ENCODE measurements around the gene GTF3C2. TPM values are rescaled to one million over a fixed set of nuclear protein-coding genes. Genes with fewer than 3 reads are reported as not detected.

GTF3C2 gene
- total RNA-seq, 1 experiment from 2014 or later: 77.7 TPM

GRCh38 chr2:27281442-27281841, 75.1 kb downstream of the GTF3C2 start:
- no TSS peak for BruUV-seq (replicated peaks)
- ChIA-PET CTCF (interaction anchor here (0.6 kb wide), 2 partner anchors 144 to 403 kb away, joined by 3 to 5 read pairs; no protein-coding TSS in a partner anchor), POLR2A (no interaction called here)
- Histone ChIP-seq H3K27me3 (ENCODE audit: control insufficient read depth, insufficient read depth, low read length) (no peaks in the 10 kb centered on the region), H3K4me3 (ENCODE audit: low read depth in 2 of 2, low read length in 2 of 2) (no peak overlapping the region), H3K36me3 (ENCODE audit: control insufficient read depth, insufficient read depth, low read length) (no peaks in the 10 kb centered on the region), H3K27ac (ENCODE audit: low read length) (no peak overlapping the region), H3K4me1 (ENCODE audit: control insufficient read depth, insufficient read depth, low read length) (peaks cover 16% of the 10 kb centered on the region), H3K9me3 (ENCODE audit: control insufficient read depth, insufficient read depth, low read depth, low read length) (no peaks in the 10 kb centered on the region)
- in situ Hi-C loops (cut with HindIII; ENCODE audit: low pct_unique_long_range_greater_than_20kb, low sequenced_read_pairs) (no loop called here), intact Hi-C loops (cut with micrococcal nuclease; ENCODE audit: unreplicated experiment) (loop anchor here (5.0 kb wide), 1 partner anchor 184 kb away; no protein-coding TSS in a partner anchor)
- DNase-seq (ENCODE audit: low read depth, low spot score) (no peak), ATAC-seq (no peak)
- no peak for TF ChIP-seq TCF7L2 (IDR thresholded peaks at IDR 0.05; ENCODE audit: low read depth, low read length)
- no peak for TF ChIP-seq POLR2AphosphoS5 (IDR thresholded peaks at IDR 0.05; ENCODE audit: low read depth, low read length)
- no peak for TF ChIP-seq SIN3A (IDR thresholded peaks at IDR 0.05; ENCODE audit: borderline replicate concordance, insufficient read depth, low read depth, low read length)
- TF ChIP-seq REST (IDR thresholded peaks at IDR 0.05; ENCODE audit: insufficient read depth in 1 of 2, low read depth in 2 of 2, low read length in 1 of 2): no peak
- TF ChIP-seq CTCF (IDR thresholded peaks at IDR 0.05): no peak

- TF ChIP-seq POLR2AphosphoS5 (IDR thresholded peaks at IDR 0.05; ENCODE audit: low read depth, low read length): no peak
- TF ChIP-seq REST (IDR thresholded peaks at IDR 0.05; ENCODE audit: insufficient read depth in 1 of 2, low read depth in 2 of 2, low read length in 1 of 2): no peak
- in situ Hi-C loops (cut with HindIII; ENCODE audit: low pct_unique_long_range_greater_than_20kb, low sequenced_read_pairs) (no loop called here), intact Hi-C loops (cut with micrococcal nuclease; ENCODE audit: unreplicated experiment) (loop anchor here (5.0 kb wide), 1 partner anchor 184 kb away; no protein-coding TSS in a partner anchor)
- Histone ChIP-seq H3K27ac (ENCODE audit: low read length) (no peak overlapping the region), H3K36me3 (ENCODE audit: control insufficient read depth, insufficient read depth, low read length) (no peaks in the 10 kb centered on the region), H3K9me3 (ENCODE audit: control insufficient read depth, insufficient read depth, low read depth, low read length) (no peaks in the 10 kb centered on the region), H3K4me1 (ENCODE audit: control insufficient read depth, insufficient read depth, low read length) (peaks cover 16% of the 10 kb centered on the region), H3K27me3 (ENCODE audit: control insufficient read depth, insufficient read depth, low read length) (no peaks in the 10 kb centered on the region), H3K4me3 (ENCODE audit: low read depth in 2 of 2, low read length in 2 of 2) (no peak overlapping the region)
- BruUV-seq (replicated peaks): no TSS peak
- CTCF ChIA-PET: interaction anchor here (0.6 kb wide), 1 partner anchor 143 kb away, joined by 5 read pairs; no protein-coding TSS in a partner anchor
- ATAC-seq (no peak), DNase-seq (ENCODE audit: low read depth, low spot score) (no peak)
- POLR2A ChIA-PET: interaction anchor here (0.7 kb wide), 1 partner anchor 37 kb away, joined by 3 read pairs; no protein-coding TSS in a partner anchor
Measured at GRCh38 chr2:27280826-27281225, 75.7 kb downstream of the GTF3C2 start.

Data from Panc1 (cell line).